Endodermal cell (in vitro differentiated cells): ENCODE data around the gene PARP9. TPM values are rescaled to one million over a fixed set of nuclear protein-coding genes. Genes with fewer than 3 reads are reported as not detected.
A peak's percentile ranks its signal among the peaks of the same experiment; 100 is the strongest.

Experiments used
- DNase-seq: peaks from one replicate; pipeline ENCODE4 v3.0.0-alpha.2; 2017
- H3K27ac ChIP-seq: 2 replicates; pipeline ENCODE4 v1.5.1; 2013; ENCODE audit warnings: mild to moderate bottlenecking, low read depth, low read length, moderate library complexity
- H3K27me3 ChIP-seq: 2 replicates; pipeline ENCODE4 v1.6.1; 2013; ENCODE audit warnings: mild to moderate bottlenecking, low read length, moderate library complexity; ENCODE audit not compliant: insufficient read depth, control insufficient read depth, poor library complexity, severe bottlenecking
- H3K36me3 ChIP-seq: 2 replicates; pipeline ENCODE4 v1.7.0; 2013; ENCODE audit warnings: mild to moderate bottlenecking, low read length, moderate library complexity; ENCODE audit not compliant: control insufficient read depth, insufficient read depth
- H3K4me1 ChIP-seq: one replicate; pipeline ENCODE4 v1.7.0; 2013; ENCODE audit warnings: low read length; ENCODE audit not compliant: control insufficient read depth, insufficient read depth
- H3K4me3 ChIP-seq: 2 replicates; pipeline ENCODE4 v1.5.1; 2013; ENCODE audit warnings: mild to moderate bottlenecking, low read length, moderate library complexity
- H3K9ac ChIP-seq: 2 replicates; pipeline ENCODE4 v1.6.1; 2013; ENCODE audit warnings: mild to moderate bottlenecking, low read length, moderate library complexity; ENCODE audit not compliant: poor library complexity, severe bottlenecking; ENCODE audit errors: extremely low read depth
- H3K9me3 ChIP-seq: 2 replicates; pipeline ENCODE4 v1.6.1; 2013; ENCODE audit warnings: mild to moderate bottlenecking, low read length, moderate library complexity; ENCODE audit not compliant: control insufficient read depth
- H3K27ac Mint-ChIP-seq: 2 replicates; pipeline ENCODE4 v1.8.0; 2020; ENCODE audit warnings: mixed read lengths
- H3K27me3 Mint-ChIP-seq: 2 replicates; pipeline ENCODE4 v1.8.0; 2021; ENCODE audit warnings: mild to moderate bottlenecking, mixed read lengths; ENCODE audit not compliant: insufficient read depth
- H3K36me3 Mint-ChIP-seq: 2 replicates; pipeline ENCODE4 v1.8.0; 2020; ENCODE audit warnings: low read depth, mixed read lengths
- H3K4me1 Mint-ChIP-seq: 2 replicates; pipeline ENCODE4 v1.8.0; 2020; ENCODE audit warnings: mixed read lengths
- H3K4me3 Mint-ChIP-seq: 2 replicates; pipeline ENCODE4 v1.8.0; 2020; ENCODE audit warnings: mild to moderate bottlenecking, moderate library complexity, mixed read lengths
- H3K9me3 Mint-ChIP-seq: 2 replicates; pipeline ENCODE4 v1.8.0; 2020; ENCODE audit warnings: mild to moderate bottlenecking, mixed read lengths
- WGBS, 2 experiments: methylation state at CpG; one replicate each; pipeline versions ENCODE4 v1.1.5 to v1.1.7; 2013; ENCODE audit warnings: missing lambda C conversion rate in 2 of 2, mixed read lengths in 1 of 2; ENCODE audit not compliant: insufficient coverage in 1 of 2, insufficient read length in 1 of 2; 5-methylcytosine and 5-hydroxymethylcytosine counted together
- total RNA-seq, 2 donors: library from RNA; stranded (reverse); fragmentation: NEBNext Ultra II Directional in 1 of 2; extraction: Animal tissue kit (Norgen Biotek cat#: 25700) in 1 of 2; gene quantifications; 2 replicates in 1 of 2; 3 replicates in 1 of 2; pipeline ENCODE4 v1.2.1, GENCODE V29; 2021
- TF ChIP-seq, protein P1 (sequence below): fragments of 200-600 bp; sonication (generic); conservative IDR thresholded peaks from 2 replicates; pipeline ENCODE4 v1.5.0; 2021; ENCODE audit warnings: antibody characterized with exemption, mild to moderate bottlenecking

Gene PARP9
- total RNA-seq, 2 donors from 2014 or later, result 3.7 to 4.3 TPM

DNA sequence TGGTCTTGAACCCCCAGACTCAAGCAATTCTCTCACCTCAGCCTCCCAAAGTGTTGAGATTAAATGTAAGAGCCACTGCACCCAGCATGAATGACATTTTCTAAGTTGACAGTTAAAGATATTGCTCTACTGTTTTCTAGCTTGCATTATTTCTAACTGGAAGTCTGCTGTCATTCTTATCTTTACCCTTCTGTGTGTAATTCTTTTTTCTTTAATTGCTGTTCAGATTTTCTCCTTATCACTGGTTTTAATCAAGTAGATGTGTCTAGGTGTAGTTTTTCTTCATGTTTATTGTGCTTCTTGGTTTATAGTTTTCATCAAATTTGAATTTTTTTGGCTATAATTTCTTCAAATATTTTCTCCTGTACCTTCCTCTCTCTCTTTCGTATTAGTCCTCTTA lies 18.3 kb upstream of the PARP9 start:
- no peak for DNase-seq
- H3K27ac Mint-ChIP-seq, result no peak overlapping the region
- TF ChIP-seq, protein P1, sequence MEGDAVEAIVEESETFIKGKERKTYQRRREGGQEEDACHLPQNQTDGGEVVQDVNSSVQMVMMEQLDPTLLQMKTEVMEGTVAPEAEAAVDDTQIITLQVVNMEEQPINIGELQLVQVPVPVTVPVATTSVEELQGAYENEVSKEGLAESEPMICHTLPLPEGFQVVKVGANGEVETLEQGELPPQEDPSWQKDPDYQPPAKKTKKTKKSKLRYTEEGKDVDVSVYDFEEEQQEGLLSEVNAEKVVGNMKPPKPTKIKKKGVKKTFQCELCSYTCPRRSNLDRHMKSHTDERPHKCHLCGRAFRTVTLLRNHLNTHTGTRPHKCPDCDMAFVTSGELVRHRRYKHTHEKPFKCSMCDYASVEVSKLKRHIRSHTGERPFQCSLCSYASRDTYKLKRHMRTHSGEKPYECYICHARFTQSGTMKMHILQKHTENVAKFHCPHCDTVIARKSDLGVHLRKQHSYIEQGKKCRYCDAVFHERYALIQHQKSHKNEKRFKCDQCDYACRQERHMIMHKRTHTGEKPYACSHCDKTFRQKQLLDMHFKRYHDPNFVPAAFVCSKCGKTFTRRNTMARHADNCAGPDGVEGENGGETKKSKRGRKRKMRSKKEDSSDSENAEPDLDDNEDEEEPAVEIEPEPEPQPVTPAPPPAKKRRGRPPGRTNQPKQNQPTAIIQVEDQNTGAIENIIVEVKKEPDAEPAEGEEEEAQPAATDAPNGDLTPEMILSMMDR, result no peak
- Histone ChIP-seq H3K4me3 (peak overlapping the region; percentile 32), H3K4me1 (no peaks in the 10 kb centered on the region), H3K9me3 (peaks cover 34% of the 10 kb centered on the region), H3K36me3 (no peaks in the 10 kb centered on the region), H3K27me3 (no peaks in the 10 kb centered on the region), H3K9ac (no peak overlapping the region), H3K27ac (no peak overlapping the region)
- WGBS, 2 experiments, result 40% methylated on average over 1 of the region's 1 CpG; no CpG with 5 or more reads in 1 of the 2 experiments
- peaks cover 14% of the 10 kb centered on the region for H3K27me3 Mint-ChIP-seq
- no peak overlapping the region for H3K4me3 Mint-ChIP-seq
- no peaks in the 10 kb centered on the region for H3K4me1 Mint-ChIP-seq
- peaks cover 5% of the 10 kb centered on the region for H3K36me3 Mint-ChIP-seq
- peaks cover 28% of the 10 kb centered on the region for H3K9me3 Mint-ChIP-seq

DNA sequence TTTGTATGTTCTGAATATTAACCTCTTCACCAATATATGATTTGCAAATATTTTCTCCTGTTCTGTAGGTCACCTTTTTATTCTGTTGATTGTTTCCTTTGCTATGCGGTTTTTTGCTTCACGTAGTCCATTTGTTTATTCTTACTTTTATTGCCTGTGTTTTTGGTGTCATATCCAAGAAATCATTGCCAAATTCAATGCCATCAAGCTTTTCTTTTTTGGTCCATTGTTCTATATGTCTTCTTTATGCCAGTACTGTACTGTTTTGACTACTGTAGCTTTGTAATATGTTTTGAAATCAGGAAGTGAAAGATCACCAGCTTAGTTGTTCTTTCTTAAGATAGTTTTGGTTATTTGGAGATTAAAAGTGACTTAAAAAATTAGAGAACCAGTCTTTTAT lies 17.5 kb upstream of the PARP9 start:
- Histone ChIP-seq H3K4me1 (no peaks in the 10 kb centered on the region), H3K27ac (no peak overlapping the region), H3K27me3 (no peaks in the 10 kb centered on the region), H3K36me3 (no peaks in the 10 kb centered on the region), H3K9me3 (peaks cover 34% of the 10 kb centered on the region), H3K4me3 (peak overlapping the region; percentile 32), H3K9ac (no peak overlapping the region)
- peaks cover 28% of the 10 kb centered on the region for H3K9me3 Mint-ChIP-seq
- no peaks in the 10 kb centered on the region for H3K4me1 Mint-ChIP-seq
- H3K4me3 Mint-ChIP-seq, result no peak overlapping the region
- DNase-seq, result no peak
- peaks cover 5% of the 10 kb centered on the region for H3K36me3 Mint-ChIP-seq
- TF ChIP-seq, protein P1, result no peak
- peaks cover 19% of the 10 kb centered on the region for H3K27me3 Mint-ChIP-seq
- no peak overlapping the region for H3K27ac Mint-ChIP-seq
- 93% methylated on average over 2 of the region's 2 CpGs; no CpG with 5 or more reads in 1 of the 2 experiments for WGBS, 2 experiments

DNA sequence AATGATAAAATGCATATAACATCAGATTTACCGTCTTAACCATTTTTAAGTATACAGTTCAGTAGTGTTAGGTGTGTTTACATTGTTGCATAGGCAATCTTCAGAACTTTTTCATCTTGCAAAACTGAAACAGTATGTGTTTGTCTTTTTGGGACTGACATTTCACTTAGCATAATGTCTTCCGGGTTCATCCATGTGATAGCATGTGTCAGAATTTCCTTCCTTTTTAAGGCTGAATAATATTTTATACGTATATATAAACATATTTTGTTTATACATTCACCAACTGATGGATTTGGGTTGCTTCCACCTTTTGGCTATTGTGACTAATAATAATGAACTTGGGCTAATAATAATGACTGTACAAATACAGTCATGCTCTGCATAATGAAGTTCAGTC lies 16.4 kb upstream of the PARP9 start:
- DNase-seq, result no peak
- no peaks in the 10 kb centered on the region for H3K4me1 ChIP-seq
- Mint-ChIP-seq H3K36me3 (peaks cover 5% of the 10 kb centered on the region), H3K27me3 (peaks cover 21% of the 10 kb centered on the region), H3K9me3 (peaks cover 28% of the 10 kb centered on the region), H3K4me1 (no peaks in the 10 kb centered on the region), H3K27ac (no peak overlapping the region), H3K4me3 (no peak overlapping the region)
- no peak overlapping the region for H3K4me3 ChIP-seq
- no peak overlapping the region for H3K9ac ChIP-seq
- peaks cover 34% of the 10 kb centered on the region for H3K9me3 ChIP-seq
- WGBS, 2 experiments, result 86 to 87% methylated on average over 1 to 2 of the region's 3 CpGs
- H3K27ac ChIP-seq, result no peak overlapping the region
- TF ChIP-seq, protein P1, result no peak
- H3K36me3 ChIP-seq, result no peaks in the 10 kb centered on the region
- no peaks in the 10 kb centered on the region for H3K27me3 ChIP-seq
